Fibroblast of peridontal ligament (primary cell): ENCODE results near the gene CPLX1.
"Not testable (repeated sequence)": the region's sequence is repeated elsewhere in the genome, so short reads cannot be mapped to it uniquely, and the experiment has no call there.

ENCODE experiments used
- DNase-seq: peaks from one replicate; pipeline ENCODE4 v3.0.0-alpha.2; 2010; ENCODE audit errors: extremely low read depth

CPLX1 gene

DNA sequence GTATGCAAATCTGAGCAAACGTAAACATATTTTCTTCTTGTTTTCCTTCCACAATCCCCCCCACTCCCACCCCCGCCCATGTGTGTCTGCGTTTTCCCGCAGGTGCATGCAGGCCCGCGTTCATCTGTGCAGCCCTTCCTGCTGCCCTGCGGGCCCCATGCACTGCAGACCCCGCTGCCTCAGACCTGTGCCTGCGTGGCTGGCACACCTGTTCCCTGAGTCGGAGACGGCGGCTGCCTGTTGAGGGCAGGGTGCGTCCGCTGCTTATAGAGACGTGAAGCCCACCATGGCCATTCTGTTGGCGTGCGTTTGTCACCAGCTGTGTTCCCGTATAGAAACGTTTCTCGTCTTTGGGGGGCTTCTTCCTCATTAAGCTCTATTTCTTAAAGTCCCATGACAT is 68.8 kb downstream of the CPLX1 start:
- DNase-seq = no peak

DNA sequence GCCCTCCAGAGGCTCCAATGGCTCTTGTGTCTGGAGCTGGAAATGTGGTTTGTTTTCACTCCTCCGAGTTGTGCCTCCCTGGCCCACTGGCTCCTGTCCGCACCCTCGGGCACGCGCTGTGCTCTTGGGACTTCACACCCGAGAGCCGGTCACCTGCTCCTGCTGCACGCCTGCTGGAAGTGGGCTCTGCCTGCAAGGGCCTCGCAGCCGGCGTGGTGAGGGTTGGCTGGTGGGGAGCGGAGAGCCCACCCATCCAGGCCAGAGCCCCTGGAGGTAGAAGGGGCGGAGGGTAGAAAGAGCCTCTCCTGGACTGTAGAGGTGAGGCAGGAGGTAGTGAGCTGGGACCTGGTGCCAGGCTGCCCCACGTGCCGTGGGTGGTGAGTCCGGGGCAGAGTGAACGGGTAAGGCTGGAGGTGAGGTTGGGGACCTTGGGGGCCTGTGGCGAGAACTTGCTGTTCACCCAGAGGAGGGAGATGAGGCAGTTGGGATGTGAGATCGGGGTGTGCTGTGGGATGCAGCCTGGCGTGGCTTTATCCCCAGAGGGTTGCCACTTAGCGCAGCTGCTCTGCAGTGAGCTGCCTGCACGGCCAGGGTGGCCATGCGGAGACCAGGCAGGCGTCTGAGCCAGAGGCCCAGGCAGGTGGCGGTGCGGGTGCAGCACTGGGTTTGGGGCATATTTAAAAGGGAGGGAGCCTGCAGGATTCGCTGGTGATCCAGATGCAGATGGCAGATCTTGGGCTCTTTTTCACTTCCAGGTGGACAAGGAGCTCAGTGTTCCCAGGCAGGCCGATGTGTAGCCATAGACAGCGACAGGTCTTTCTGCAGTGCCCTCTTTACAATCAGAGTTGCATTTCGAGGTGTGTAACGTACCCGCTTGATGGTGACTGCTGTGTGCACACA is 71.5 kb downstream of the CPLX1 start:
- no peak for DNase-seq

DNA sequence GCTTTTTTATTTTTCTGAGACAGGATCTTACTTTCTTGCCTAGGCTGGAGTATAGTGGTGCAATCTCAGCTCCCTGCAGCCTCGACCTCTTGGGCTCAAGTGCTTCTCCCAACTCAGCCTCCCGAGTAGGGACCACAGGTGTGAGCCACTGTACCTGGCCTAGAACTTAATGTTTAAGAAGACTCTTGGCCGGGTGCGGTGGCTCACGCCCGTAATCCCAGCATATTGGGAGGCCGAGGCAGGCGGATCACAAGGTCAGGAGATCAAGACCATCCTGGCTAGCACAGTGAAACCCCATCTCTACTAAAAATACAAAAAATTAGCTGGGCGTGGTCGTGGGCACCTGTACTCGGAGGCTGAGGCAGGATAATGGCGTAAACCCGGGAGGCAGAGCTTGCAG is 72.7 kb downstream of the CPLX1 start:
- not testable (repeated sequence) for DNase-seq

DNA sequence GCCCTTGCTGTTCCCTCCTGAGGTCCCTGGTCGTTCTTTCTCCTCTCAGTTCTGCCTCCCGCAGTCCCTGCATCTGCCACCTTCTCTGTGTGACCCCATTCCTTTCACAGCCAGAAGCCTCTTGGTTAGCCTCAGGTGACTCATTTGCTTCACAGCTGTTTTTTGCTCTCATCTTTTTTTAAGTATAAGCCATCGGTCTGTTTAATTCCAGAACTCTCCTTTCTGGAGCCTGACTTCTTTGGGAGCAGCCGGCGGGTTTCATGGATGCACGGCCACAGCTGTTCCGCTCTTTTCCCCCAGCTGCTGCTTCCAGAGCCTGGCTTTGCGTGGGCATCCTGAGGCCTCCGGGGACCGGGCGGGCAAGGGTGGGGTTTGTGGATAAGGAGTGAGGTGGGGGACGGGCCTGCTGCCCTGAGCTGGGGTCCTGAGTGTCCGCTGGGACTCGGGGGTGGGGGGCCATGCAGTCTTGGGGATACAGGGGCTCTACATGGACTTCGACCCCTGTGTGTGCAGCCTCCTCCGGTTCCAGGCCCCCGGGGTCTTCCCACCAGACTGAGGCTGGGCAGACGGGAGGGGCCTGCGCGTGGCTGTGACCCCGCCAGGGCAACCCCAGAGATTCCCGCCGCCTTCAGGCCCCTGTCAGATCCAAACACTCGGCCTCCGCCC is 73.6 kb downstream of the CPLX1 start:
- DNase-seq = no peak

DNA sequence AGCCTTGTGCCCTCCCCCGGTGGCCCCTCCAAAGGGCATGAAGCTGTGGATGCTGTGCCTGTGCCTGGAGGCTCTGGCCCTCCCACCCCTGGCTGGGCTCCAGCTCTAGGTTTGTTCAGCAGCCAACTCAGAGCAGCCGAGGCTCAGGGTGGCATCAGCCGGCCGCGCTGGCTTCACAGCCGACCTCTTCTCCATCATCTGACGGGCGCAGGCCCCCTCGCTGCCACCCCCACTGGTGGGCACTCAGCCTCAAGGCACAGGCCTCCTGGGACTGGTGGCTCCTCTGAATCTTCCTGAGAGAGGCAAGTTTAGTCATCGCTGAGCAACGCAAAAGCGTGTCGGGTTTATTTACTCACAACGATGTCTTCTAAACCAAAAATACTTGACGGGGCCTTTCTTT is 74.3 kb downstream of the CPLX1 start:
- DNase-seq = no peak

DNA sequence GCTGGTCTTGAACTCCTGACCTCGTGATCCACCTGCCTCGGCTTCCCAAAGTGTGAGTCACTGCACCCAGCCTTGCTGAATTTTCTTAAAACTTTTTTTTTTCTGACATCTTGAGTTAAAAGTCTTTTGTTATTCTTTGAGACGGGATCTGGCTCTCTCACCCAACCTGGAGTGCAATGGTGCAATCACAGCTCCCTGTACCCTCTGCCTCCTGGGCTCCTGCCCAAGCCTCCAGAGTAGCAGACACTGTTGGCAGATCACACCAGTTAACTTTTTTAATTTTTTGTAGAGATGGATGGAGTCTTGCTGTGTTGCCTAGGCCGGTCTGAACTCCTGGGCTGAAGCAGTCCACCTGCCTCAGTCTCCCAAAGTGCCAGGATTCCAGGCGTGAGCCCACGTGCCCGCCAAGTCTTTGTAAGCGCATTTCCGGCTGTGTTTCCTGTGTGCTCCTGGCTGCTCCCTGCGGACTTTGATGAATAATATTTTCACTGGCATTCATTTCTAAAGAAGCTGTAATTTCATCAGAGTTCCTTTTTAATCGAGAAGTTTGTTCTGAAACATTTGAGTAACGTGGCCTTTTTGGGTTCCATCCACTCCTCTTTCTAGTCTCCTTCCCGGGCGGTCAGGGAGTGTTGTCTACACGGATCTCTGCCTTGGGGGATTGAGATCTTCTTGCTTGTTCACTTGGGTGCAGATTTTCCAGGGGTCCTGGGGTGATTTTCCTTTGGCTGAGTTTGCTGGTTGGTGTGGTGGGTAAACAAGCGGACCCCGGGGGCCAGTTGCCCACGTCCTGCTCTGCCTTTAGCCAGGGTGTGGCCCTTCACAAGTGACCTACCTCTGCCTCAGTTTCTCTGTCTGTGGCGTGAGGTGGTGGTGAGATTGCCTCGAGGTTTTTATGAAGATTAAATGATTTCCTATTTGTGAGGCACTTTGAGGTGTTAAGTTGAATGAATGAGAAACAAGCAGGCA is 75.9 kb downstream of the CPLX1 start:
- DNase-seq = peak; percentile 83

DNA sequence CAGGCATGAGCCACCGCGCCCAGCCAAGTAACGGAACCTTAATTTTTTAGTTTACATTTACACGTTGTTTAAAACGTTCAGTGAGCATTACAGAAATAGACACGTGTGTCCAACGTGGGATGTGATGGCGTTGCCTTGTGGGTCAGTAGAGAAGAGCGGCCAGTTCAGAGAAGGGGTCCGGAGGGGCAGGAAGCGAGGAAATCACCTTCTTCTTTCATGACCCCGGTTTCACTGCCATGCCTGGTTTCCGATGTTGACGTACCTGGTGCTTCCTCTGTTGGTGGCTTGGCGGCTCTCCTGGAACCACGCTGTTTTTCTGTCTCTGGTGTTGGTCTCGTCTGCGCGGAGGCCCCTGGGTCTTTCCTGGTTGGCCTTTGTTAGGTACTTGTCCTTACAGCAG is 77.5 kb downstream of the CPLX1 start:
- no peak for DNase-seq

DNA sequence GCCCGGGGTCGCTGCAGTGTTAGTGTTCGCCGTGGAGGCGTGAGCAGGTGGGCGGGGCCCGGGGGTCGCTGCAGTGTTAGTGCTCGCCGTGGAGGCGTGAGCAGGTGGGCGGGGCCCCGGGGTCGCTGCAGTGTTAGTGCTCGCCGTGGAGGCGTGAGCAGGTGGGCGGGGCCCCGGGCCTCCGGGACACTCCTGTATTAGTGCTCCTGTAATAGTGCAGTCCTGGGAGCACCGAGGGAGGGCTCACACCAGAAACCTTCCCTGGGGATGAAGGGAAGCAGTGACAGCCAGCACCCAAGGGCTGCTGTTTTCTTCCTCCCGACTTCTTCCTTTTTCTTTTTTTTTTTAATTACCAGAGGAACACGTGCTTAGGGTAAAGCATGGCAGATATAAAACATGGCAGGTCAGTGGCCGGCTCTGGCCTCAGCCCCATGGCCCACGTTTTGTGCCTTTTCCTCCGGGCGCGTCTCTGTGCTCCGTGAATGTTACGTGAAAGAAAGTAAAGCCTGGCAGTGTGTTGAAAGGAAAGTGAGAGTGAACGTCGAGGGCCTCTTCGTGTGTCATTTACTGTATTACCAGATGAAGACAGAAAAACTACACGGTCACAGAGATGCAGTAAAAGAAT is 78.3 kb downstream of the CPLX1 start:
- DNase-seq = no peak

DNA sequence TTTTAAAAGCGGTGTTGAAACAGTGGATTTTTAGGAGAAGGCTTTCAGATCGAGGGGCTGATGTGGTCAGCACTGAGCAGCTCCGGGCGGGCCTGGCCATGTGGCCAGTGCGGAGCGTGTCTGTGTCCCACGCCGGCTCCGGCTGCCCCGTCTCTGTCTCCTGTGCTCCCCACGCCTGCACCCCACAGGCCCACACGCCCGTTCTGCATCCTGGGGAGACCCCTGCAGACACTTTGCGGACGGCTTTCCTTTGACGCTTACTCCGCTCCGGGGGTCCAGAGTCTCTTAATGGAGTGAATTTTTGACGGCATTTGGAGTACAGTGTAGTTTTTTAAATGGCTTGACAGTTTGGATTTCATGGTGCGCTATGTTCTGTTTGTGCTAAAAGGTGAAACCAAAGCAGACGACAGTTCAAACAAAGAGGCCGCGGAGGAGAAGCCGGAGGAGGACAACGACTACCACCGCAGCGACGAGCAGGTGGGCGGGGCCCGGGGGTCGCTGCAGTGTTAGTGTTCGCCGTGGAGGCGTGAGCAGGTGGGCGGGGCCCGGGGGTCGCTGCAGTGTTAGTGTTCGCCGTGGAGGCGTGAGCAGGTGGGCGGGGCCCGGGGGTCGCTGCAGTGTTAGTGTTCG is 81.6 kb downstream of the CPLX1 start:
- no peak for DNase-seq

DNA sequence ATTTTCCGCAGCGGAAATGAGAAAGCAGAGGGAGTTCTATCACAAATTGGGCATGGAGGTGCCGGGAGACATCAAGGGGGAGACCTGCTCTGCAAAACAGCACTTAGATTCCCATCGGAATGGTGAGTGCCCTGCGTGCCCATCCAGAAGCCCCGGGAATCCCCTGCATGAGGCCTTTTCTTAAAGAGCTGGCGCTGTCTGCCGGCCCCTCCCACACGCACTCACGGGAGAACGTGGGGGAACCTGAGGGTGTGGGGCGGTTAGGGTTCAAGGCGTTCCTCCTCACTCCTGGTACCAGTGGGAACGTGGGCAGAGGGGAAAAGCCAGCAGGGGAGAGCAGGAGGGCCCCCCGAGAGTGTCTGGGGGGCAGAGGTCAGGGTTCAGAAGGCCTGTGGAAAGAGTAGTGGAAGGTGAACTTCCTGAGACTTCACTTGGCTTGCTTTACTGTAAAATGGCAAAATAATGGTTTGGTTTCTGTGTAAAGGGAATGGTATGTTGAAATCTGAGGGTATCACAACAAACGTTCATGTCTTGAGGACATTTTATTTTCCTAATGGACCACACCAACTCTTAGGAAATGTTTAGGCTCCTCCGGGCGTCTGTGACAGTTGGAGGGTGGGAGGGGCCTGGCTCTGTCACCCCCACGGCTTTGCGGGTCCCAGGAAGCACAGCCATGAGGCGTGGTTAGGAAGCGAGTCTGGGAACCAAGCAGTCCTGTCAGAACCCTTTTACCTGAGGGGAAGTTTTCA is 82.3 kb downstream of the CPLX1 start:
- peak; percentile 18 for DNase-seq

DNA sequence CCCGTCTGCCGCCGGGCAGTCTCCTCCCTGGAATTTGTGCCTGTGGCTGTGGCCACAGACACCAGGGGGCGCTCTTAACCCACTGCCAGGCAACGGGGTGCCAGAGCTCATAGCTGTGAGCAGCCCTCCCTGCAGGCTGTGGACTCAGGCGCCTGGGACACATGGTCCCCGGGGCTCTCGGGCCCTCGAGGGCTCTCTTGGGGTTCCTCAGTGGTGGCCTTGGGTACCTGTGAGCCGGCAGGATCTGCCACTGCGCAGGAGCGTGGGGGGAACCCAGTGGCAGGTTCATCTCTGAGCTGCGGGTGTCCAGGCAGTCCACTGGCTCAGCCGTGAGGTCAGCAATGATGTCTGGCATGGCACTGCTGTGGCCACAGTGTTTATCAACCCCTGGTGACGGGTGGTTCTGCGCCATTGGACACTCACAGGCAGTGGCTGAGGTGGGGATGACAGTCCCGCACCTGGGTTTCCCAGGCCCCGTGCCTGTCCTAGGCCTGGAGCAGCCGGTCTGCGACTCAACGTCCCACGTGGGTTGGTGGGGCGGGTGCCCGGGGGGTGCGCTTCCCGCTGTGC is 83.1 kb downstream of the CPLX1 start:
- peak; percentile 51 for DNase-seq

DNA sequence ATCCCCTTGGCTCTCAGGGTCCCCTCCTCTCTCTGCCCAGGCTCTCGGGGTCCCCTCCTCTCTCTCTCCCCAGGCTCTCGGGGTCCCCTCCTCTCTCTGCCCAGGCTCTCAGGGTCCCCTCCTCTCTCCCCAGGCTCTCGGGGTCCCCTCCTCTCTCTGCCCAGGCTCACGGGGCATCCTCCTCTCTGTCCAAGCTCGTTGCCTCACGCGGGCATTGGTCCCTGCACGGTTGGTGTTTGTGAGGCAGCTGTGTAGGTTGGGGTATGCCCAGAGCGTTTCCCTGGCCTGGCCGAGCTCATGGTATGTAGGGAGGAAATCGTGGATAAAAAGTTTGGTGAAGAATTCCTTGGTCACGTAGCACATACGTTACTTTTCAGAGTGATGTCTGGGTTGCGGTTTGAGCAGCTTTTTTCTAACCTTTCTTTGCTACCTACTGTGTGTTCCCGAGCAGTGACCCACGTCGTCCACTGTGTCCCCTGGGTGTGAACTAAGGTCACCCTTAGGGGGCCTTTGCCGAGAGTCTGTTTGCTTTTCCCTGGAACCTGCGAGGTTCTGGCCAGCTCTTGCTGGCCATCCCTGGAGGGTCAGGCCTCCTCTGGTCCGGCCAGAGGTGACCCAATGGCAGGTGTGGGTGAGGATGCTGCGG is 83.7 kb downstream of the CPLX1 start:
- DNase-seq = no peak

DNA sequence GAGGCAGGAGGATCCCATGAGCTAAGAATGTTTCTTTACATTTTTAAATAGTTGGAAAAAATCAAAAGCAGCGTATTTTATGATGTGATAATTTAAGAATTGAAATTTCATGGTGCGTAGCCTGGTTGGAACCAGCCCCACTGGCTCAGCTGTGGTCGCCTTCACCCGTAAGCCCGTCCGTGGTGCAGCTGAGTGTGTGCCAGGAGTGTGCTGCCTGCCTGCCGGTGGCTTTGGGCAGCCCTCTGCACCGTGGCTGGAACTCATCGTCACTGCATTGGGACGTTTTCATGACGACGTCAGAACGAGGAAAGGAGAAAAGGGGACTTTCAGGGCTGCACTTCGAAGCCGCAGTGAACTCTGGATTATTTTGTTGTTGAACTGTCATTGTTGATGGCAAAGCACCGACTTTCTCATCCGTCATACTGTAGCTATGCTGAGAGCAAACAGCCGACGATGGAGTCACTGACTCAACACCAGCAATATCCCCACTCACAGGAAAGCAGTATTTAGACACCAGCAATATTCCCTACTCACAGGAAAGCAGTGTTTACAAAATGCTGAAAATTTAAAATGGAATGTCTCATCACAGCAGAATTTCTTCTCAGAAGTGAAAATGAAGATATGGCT is 85.2 kb downstream of the CPLX1 start:
- DNase-seq = peak; percentile 73

DNA sequence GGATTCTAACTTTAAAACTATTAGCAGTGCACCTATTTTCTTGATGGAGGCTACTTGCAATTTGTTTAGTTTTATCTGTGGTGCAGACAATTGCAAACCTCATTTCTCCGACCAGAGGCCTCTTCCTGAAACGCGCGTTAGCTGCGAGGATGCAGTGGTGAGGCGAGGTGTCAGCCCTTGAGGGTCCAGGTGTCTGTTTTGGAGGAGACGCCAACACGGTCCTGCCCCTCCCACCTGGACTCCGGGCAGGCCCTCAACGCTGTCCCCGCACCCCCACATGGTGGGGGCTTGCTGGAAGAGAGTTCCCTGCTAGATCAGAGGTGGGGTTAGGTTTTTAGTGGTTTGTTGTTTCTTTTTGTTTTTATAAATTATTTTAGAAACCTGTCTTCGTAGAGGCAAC is 85.9 kb downstream of the CPLX1 start:
- no peak for DNase-seq

DNA sequence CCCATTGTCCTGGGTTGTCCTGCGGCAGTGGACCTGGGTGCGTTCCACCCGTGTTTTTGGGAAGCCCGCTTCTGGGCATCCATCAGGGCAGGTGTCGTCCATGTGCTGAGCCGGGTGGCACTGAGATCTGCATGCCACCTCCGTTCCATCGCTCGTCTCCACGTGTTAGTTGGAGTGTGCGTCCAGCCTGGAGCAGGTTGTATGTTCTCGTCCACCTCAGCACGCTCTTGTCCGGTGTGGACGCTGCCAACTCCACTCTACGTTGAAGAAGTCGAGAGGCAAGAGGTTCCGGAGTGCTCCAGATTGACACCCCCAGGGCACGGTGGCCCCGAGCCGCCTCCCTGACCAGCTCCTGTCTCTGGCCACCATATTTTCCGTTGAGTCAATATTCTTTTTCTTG is 86.4 kb downstream of the CPLX1 start:
- no peak for DNase-seq

DNA sequence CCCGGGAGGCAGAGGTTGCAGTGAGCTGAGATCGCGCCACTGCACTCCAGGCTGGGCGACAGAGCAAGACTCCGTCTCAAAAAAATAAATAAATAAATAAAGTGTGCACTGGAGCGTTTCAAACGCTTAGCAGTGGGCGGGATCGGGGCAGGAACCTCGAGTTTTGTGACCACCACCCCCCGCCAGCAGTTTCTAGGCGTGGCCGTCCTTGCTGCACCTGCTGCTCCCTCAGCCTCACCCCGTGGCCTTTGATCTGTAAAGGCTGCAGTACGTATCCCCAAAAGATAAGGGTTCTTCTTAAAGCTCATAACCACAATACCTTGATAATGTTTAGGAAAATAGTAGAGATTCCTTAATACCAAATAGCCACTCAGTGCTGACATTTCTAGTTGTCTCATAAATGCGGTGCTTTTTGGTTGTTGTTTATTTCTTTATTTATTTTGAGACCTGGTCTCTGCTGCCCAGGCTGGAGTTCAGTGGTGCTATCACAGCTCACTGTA is 87.1 kb downstream of the CPLX1 start:
- DNase-seq = no peak

DNA sequence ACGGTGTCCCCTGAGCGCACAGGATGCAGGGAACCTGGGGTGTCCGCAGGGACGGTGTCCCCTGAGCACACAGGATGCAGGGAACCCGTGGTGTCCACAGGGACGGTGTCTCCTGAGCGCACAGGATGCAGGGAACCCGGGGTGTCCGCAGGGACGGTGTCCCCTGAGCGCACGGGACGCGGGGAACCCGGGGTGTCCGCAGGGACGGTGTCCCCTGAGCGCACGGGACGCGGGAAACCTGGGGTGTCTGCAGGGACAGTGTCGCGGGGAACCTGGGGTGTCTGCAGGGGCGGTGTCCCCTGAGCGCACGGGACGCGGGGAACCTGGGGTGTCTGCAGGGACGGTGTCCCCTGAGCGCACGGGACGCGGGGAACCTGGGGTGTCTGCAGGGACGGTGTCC is 89.4 kb downstream of the CPLX1 start:
- not testable (repeated sequence) for DNase-seq

DNA sequence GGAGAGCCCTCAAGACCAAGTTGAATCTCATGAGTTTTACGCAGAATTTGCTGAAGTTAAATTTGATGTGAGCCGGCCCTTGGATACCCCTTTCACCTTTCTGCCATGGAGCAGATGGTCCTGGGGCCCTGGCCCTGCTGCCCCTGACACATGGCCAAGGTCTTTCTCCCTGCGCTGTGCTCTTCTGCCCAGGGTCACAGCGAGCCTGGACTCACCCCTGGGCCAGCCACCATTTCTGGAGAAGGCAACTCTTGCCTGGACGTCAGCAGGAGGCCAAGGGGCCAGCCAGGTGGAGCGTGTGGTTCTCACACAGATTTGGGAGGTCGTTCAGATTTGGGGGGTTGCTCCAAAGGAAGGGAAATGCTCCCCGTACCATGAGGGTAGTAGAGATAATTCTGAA is 90.3 kb downstream of the CPLX1 start:
- DNase-seq = no peak
